ENCODE data around the gene IP6K3.

IP6K3 gene

GRCh38 chr6:33710296-33711121 is 36.2 kb downstream of the IP6K3 start:
- peaks cover 18% of the 10 kb centered on the region for H3K36me3 ChIP-seq
- peaks cover 19% of the 10 kb centered on the region for H3K27me3 ChIP-seq
- H3K9me3 ChIP-seq: no peaks in the 10 kb centered on the region
- peak overlapping the region; percentile 68 for H3K4me3 ChIP-seq
- H3K4me1 ChIP-seq: peaks cover 80% of the 10 kb centered on the region
- H3K9ac ChIP-seq: peak overlapping the region; percentile 88
- no peak for TF ChIP-seq Cebpa-rat (IDR thresholded peaks at IDR 0.05)
- H3K27ac ChIP-seq: peak overlapping the region; percentile 94
- H3K4me2 ChIP-seq: peak overlapping the region; percentile 94
- H4K20me1 ChIP-seq: peaks cover 46% of the 10 kb centered on the region

- Histone ChIP-seq H3K4me2 (peak overlapping the region; percentile 94), H3K27ac (no peak overlapping the region), H3K9ac (no peak overlapping the region), H3K4me1 (peaks cover 76% of the 10 kb centered on the region), H3K4me3 (no peak overlapping the region), H3K9me3 (no peaks in the 10 kb centered on the region), H3K27me3 (peaks cover 23% of the 10 kb centered on the region), H3K36me3 (peaks cover 18% of the 10 kb centered on the region), H4K20me1 (peaks cover 53% of the 10 kb centered on the region)
- TF ChIP-seq Cebpa-rat (IDR thresholded peaks at IDR 0.05): no peak
Observed at GRCh38 chr6:33709605-33710295, 37.0 kb downstream of the IP6K3 start.

- Histone ChIP-seq H3K27ac (no peak overlapping the region), H3K9ac (0 out of 2 replicates have a peak overlapping the region, but pooled peaks have one; percentile 8), H4K20me1 (peaks cover 60% of the 10 kb centered on the region), H3K4me3 (0 out of 2 replicates have a peak overlapping the region, but pooled peaks have one; percentile 11), H3K4me2 (peak overlapping the region; percentile 94), H3K9me3 (no peaks in the 10 kb centered on the region), H3K36me3 (peaks cover 25% of the 10 kb centered on the region), H3K4me1 (peaks cover 71% of the 10 kb centered on the region), H3K27me3 (peaks cover 23% of the 10 kb centered on the region)
- no peak for TF ChIP-seq Cebpa-rat (IDR thresholded peaks at IDR 0.05)
Observed at GRCh38 chr6:33708516-33709204, 38.0 kb downstream of the IP6K3 start.

- H3K36me3 ChIP-seq: peaks cover 25% of the 10 kb centered on the region
- no peak for TF ChIP-seq Cebpa-rat (IDR thresholded peaks at IDR 0.05)
- peaks cover 23% of the 10 kb centered on the region for H3K27me3 ChIP-seq
- H3K9me3 ChIP-seq: no peaks in the 10 kb centered on the region
- 0 out of 2 replicates have a peak overlapping the region, but pooled peaks have one; percentile 8 for H3K9ac ChIP-seq
- peak overlapping the region; percentile 94 for H3K4me2 ChIP-seq
- peaks cover 71% of the 10 kb centered on the region for H3K4me1 ChIP-seq
- H3K4me3 ChIP-seq: peak overlapping the region; percentile 11; the same call in 1 of the 2 replicates
- H4K20me1 ChIP-seq: peaks cover 69% of the 10 kb centered on the region
- no peak overlapping the region for H3K27ac ChIP-seq
Observed at GRCh38 chr6:33707771-33708170, 38.9 kb downstream of the IP6K3 start.

- no peaks in the 10 kb centered on the region for H3K9me3 ChIP-seq
- peaks cover 23% of the 10 kb centered on the region for H3K27me3 ChIP-seq
- H3K36me3 ChIP-seq: peaks cover 25% of the 10 kb centered on the region
- H3K27ac ChIP-seq: no peak overlapping the region
- H3K4me1 ChIP-seq: peaks cover 66% of the 10 kb centered on the region
- TF ChIP-seq Cebpa-rat (IDR thresholded peaks at IDR 0.05): no peak
- peaks cover 80% of the 10 kb centered on the region for H4K20me1 ChIP-seq
- H3K4me3 ChIP-seq: no peak overlapping the region
- no peak overlapping the region for H3K9ac ChIP-seq
- peak overlapping the region; percentile 94 for H3K4me2 ChIP-seq
Observed at GRCh38 chr6:33705955-33706725, 40.6 kb downstream of the IP6K3 start.

GRCh38 chr6:33705268-33705885 is 41.3 kb downstream of the IP6K3 start:
- no peak for TF ChIP-seq Cebpa-rat (IDR thresholded peaks at IDR 0.05)
- Histone ChIP-seq H3K4me1 (peaks cover 63% of the 10 kb centered on the region), H3K4me3 (no peak overlapping the region), H3K9ac (no peak overlapping the region), H3K27ac (no peak overlapping the region), H3K27me3 (peaks cover 23% of the 10 kb centered on the region), H3K36me3 (peaks cover 25% of the 10 kb centered on the region), H3K9me3 (no peaks in the 10 kb centered on the region), H4K20me1 (peaks cover 80% of the 10 kb centered on the region), H3K4me2 (no peak overlapping the region)

DNA sequence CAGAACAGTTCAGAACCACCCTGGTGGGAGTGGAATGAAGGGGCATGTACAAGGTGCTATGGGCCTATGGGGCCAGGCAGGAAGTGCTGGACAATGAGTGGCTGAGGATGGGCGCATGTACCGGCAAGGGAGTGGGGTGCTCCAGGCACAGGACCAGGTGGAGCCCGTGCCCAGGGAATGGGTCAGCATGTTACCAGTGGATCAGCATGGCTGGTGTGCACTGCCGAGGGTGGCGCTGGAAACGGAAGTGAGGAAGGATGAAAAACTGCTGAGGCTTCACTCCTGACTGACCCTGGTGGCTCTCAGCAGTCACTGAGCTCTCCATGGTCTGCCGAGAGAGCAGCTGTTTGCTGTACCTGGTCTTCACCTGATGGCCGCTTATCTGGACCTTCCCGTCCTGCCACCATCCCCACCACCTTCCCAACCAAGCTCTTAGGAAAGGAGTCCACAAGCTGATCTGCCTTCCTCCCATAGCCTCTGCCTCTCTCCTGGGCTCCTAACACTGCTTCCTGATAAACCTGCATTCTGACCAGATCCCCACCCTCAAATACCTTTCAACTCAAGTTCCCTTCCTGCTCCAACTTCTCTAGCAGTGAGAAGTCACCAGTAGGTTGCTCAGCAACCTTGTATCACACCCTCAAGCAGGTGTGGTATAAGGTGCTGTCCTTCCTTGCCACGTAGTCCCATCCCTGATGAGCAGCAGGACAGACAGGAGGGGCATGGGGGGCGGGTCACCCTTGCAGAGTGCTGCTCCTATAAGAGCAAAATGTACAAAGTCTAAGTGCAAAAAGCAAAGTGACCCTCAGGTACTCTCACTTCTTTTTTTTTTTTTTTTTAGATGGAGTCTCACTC is 42.3 kb downstream of the IP6K3 start:
- Histone ChIP-seq H3K9ac (no peak overlapping the region), H3K4me2 (peak overlapping the region; percentile 14; the same call in 1 of the 2 replicates), H3K27ac (no peak overlapping the region), H3K27me3 (peaks cover 23% of the 10 kb centered on the region), H4K20me1 (peaks cover 78% of the 10 kb centered on the region), H3K4me1 (peaks cover 63% of the 10 kb centered on the region), H3K36me3 (peaks cover 16% of the 10 kb centered on the region), H3K9me3 (no peaks in the 10 kb centered on the region), H3K4me3 (no peak overlapping the region)
- TF ChIP-seq Cebpa-rat (IDR thresholded peaks at IDR 0.05): no peak

DNA sequence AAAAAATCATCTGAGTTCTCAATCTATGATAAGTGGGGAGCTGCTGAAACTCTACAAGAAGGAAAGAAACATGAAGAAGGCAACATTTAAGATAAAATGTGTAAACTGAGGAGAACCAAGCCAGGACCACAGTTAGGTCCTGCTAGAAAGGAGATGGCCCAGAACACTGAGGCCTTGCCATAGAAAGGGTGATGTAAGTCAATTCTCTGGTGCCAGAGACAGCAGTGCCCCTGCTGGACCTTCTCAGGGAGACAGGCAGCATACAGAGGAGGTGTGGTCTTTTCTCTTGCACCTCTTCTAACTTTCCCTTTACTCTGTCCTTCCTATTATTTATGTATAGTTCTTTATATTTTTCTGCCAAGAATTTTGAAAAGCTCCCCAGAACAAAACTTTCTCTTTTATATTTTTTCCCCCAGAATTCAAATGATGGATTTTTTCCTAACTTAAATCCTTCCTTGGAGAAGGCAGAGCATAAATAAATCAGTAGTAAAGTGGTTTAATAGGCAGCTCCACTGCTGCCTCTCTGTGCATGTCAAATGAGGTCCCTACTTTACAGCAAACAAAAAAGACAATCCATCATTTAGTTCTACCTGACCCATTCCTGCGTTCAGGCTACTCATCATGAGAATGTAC is 44.2 kb downstream of the IP6K3 start:
- H4K20me1 ChIP-seq: peaks cover 58% of the 10 kb centered on the region
- H3K27ac ChIP-seq: no peak overlapping the region
- no peaks in the 10 kb centered on the region for H3K9me3 ChIP-seq
- H3K4me1 ChIP-seq: peaks cover 63% of the 10 kb centered on the region
- TF ChIP-seq Cebpa-rat (IDR thresholded peaks at IDR 0.05): no peak
- no peak overlapping the region for H3K9ac ChIP-seq
- H3K4me3 ChIP-seq: no peak overlapping the region
- peaks cover 23% of the 10 kb centered on the region for H3K27me3 ChIP-seq
- H3K36me3 ChIP-seq: peaks cover 6% of the 10 kb centered on the region
- H3K4me2 ChIP-seq: no peak overlapping the region
